ENCODE measurements around the gene CCDC178. TPM values are rescaled to one million over a fixed set of nuclear protein-coding genes. Genes with fewer than 3 reads are reported as not detected.

CCDC178 gene
- total RNA-seq, 2 donors from 2014 or later: 0.22 to 0.29 TPM

- H3K4me1 ChIP-seq (ENCODE audit: control insufficient read depth, insufficient read depth, low read length): no peaks in the 10 kb centered on the region
- no peak overlapping the region for H3K27ac ChIP-seq (ENCODE audit: low read depth, low read length)
- TF ChIP-seq CTCF (conservative IDR thresholded peaks at IDR 0.05): peak; percentile 86
- H3K4me1 Mint-ChIP-seq: no peaks in the 10 kb centered on the region
- no peak for DNase-seq
- H3K4me3 ChIP-seq (ENCODE audit: low read length): no peak overlapping the region
- no peak overlapping the region for H3K9ac ChIP-seq (ENCODE audit: extremely low read depth, low read length, poor library complexity, severe bottlenecking)
- no peaks in the 10 kb centered on the region for H3K9me3 ChIP-seq (ENCODE audit: control insufficient read depth, low read length)
- peaks cover 2% of the 10 kb centered on the region for H3K9me3 Mint-ChIP-seq
- H3K27me3 Mint-ChIP-seq (ENCODE audit: insufficient read depth): no peaks in the 10 kb centered on the region
- H3K27ac Mint-ChIP-seq: no peak overlapping the region
- no peak overlapping the region for H3K4me3 Mint-ChIP-seq
- no peaks in the 10 kb centered on the region for H3K36me3 Mint-ChIP-seq (ENCODE audit: low read depth)
- no peaks in the 10 kb centered on the region for H3K36me3 ChIP-seq (ENCODE audit: control insufficient read depth, insufficient read depth, low read length)
- 14 to 64% methylated on average over 1 to 6 of the region's 6 CpGs for WGBS, 2 experiments (ENCODE audit: insufficient coverage in 1 of 2, insufficient read length in 1 of 2)
- H3K27me3 ChIP-seq (ENCODE audit: control insufficient read depth, insufficient read depth, low read length, poor library complexity, severe bottlenecking): no peaks in the 10 kb centered on the region
Observed at GRCh38 chr18:32930695-32931301, 509.7 kb downstream of the CCDC178 start.

DNA sequence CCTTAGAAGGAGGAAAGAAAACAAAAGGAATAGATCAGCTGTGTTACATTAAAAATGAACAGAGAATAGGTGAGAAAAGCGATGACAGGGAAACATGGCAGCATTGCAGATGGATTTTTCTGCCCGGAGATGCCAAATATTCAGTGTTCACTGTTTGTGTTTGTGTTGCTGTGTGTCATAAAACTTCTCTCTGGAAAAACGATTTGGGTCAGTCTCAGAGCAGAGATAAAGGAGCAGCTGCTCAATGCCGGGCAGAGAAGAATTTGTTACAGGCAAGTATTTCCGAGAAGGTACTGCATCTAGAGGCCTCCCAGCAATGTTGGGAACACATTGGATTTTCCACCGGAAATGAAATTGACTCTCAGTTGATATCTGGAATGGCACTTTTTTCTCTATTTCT, 511.3 kb downstream of the CCDC178 start:
- Mint-ChIP-seq H3K4me1 (peaks cover 1% of the 10 kb centered on the region), H3K4me3 (no peak overlapping the region), H3K36me3 (ENCODE audit: low read depth) (no peaks in the 10 kb centered on the region), H3K9me3 (no peaks in the 10 kb centered on the region), H3K27ac (no peak overlapping the region), H3K27me3 (ENCODE audit: insufficient read depth) (no peaks in the 10 kb centered on the region)
- no peak for DNase-seq
- 89 to 96% methylated on average over 4 to 6 of the region's 6 CpGs for WGBS, 2 experiments (ENCODE audit: insufficient coverage in 1 of 2, insufficient read length in 1 of 2)
- no peak overlapping the region for H3K4me3 ChIP-seq (ENCODE audit: low read length)
- no peak overlapping the region for H3K9ac ChIP-seq (ENCODE audit: extremely low read depth, low read length, poor library complexity, severe bottlenecking)
- TF ChIP-seq CTCF (conservative IDR thresholded peaks at IDR 0.05): no peak
- H3K36me3 ChIP-seq (ENCODE audit: control insufficient read depth, insufficient read depth, low read length): no peaks in the 10 kb centered on the region
- H3K27me3 ChIP-seq (ENCODE audit: control insufficient read depth, insufficient read depth, low read length, poor library complexity, severe bottlenecking): no peaks in the 10 kb centered on the region
- H3K9me3 ChIP-seq (ENCODE audit: control insufficient read depth, low read length): no peaks in the 10 kb centered on the region
- no peaks in the 10 kb centered on the region for H3K4me1 ChIP-seq (ENCODE audit: control insufficient read depth, insufficient read depth, low read length)
- no peak overlapping the region for H3K27ac ChIP-seq (ENCODE audit: low read depth, low read length)

DNA sequence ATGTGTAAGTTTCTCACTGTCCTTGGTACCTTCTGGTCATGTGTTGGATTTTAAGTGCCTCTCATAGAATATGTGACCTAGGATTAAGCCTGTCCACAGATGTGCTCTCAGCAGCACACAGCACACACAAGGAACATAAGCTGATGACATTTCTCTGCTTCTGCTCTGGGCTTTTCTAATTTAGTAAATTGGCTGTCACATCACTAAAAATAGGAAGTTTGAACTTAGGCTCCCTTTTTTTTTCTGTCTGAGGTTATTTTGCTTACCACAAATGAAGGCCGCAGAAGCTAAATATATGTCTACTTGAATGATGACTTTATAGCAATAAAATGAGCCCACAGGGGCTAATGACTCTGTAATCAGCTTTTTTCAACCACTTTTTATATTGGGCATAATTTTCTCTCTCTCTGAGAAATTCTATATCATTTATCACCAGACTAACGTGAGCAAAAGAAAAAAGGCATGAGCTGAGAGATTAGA, 517.5 kb downstream of the CCDC178 start:
- Mint-ChIP-seq H3K27me3 (ENCODE audit: insufficient read depth) (peaks cover 9% of the 10 kb centered on the region), H3K4me3 (no peak overlapping the region), H3K4me1 (peaks cover 1% of the 10 kb centered on the region), H3K9me3 (no peaks in the 10 kb centered on the region), H3K36me3 (ENCODE audit: low read depth) (no peaks in the 10 kb centered on the region), H3K27ac (no peak overlapping the region)
- Histone ChIP-seq H3K9me3 (ENCODE audit: control insufficient read depth, low read length) (no peaks in the 10 kb centered on the region), H3K27me3 (ENCODE audit: control insufficient read depth, insufficient read depth, low read length, poor library complexity, severe bottlenecking) (peaks cover 14% of the 10 kb centered on the region), H3K9ac (ENCODE audit: extremely low read depth, low read length, poor library complexity, severe bottlenecking) (no peak overlapping the region), H3K27ac (ENCODE audit: low read depth, low read length) (no peak overlapping the region), H3K4me1 (ENCODE audit: control insufficient read depth, insufficient read depth, low read length) (no peaks in the 10 kb centered on the region), H3K36me3 (ENCODE audit: control insufficient read depth, insufficient read depth, low read length) (no peaks in the 10 kb centered on the region), H3K4me3 (ENCODE audit: low read length) (no peak overlapping the region)
- no peak for TF ChIP-seq CTCF (conservative IDR thresholded peaks at IDR 0.05)
- WGBS, 2 experiments (ENCODE audit: insufficient coverage in 1 of 2, insufficient read length in 1 of 2): 89 to 100% methylated on average over 1 to 2 of the region's 2 CpGs
- DNase-seq: no peak

Measured in endodermal cell (in vitro differentiated cells).